ENCODE measurements around the gene FGFRL1.

- no peak for TF ChIP-seq EZH2 (IDR thresholded peaks at IDR 0.05; ENCODE audit: borderline replicate concordance)
- TF ChIP-seq CTCF (IDR thresholded peaks at IDR 0.05; ENCODE audit: poor library complexity), result no peak
- TF ChIP-seq EZH2phosphoT487 (IDR thresholded peaks at IDR 0.05; ENCODE audit: low read depth, severe bottlenecking, unreplicated experiment), result no peak
Measured at GRCh38 chr4:1052231-1052671, 40.8 kb downstream of the FGFRL1 start.
